AG04450 (cell line): Measurements from ENCODE around the gene FOXO3B. TPM values are rescaled to one million over a fixed set of nuclear protein-coding genes. Genes with fewer than 3 reads are reported as not detected.
"Not testable (repeated sequence)": the region's sequence is repeated elsewhere in the genome, so short reads cannot be mapped to it uniquely, and the experiment has no call there.

ENCODE experiments used
- CTCF ChIA-PET: fragments of 300-600, 350-600 bp; formaldehyde crosslinking; extraction: SDS; loops from one replicate; lab custom pipeline; 2022; ENCODE audit warnings: antibody characterized with exemption, inconsistent platforms; lab: Charles Lee
- POLR2A ChIA-PET: fragments of 350-600 bp; formaldehyde crosslinking; extraction: SDS; loops from one replicate; lab custom pipeline; 2021; ENCODE audit warnings: antibody characterized with exemption, inconsistent platforms; lab: Yijun Ruan, JAX
- DNase-seq: peaks from one replicate; pipeline ENCODE4 v3.0.0-alpha.2; 2011; ENCODE audit warnings: low read depth, low spot score
- H3K27ac ChIP-seq: one replicate; pipeline ENCODE4 v1.5.1; 2012; ENCODE audit warnings: low read depth, low read length, control low read depth
- H3K27me3 ChIP-seq: one replicate; pipeline ENCODE4 v1.6.0; 2012; ENCODE audit warnings: low read length; ENCODE audit not compliant: control insufficient read depth, insufficient read depth
- H3K4me3 ChIP-seq: 2 replicates; pipeline ENCODE4 v1.5.1; 2011; ENCODE audit warnings: mild to moderate bottlenecking, low read depth, low read length, control low read depth
- H3K9me3 ChIP-seq: 2 replicates; pipeline ENCODE4 v1.5.1; 2012; ENCODE audit warnings: low read length; ENCODE audit not compliant: control insufficient read depth, insufficient read depth
- polyA minus RNA-seq: library from RNA; depleted of rRNA, polyadenylated mRNA; stranded (reverse); fragments of >200 nt; gene quantifications from 2 replicates; pipeline ENCODE4 v1.2.3, GENCODE V29; 2011; rRNA and poly(A)+ RNA removed
- polyA plus RNA-seq: library from polyadenylated mRNA; depleted of rRNA; stranded (reverse); fragments of >200 nt; gene quantifications from 2 replicates; pipeline ENCODE4 v1.2.3, GENCODE V29; 2011; rRNA removed
- TF ChIP-seq, protein P1 (sequence below): IDR thresholded peaks from 2 replicates; pipeline ENCODE4 v1.5.1; 2011; ENCODE audit warnings: low read depth, low read length, control low read depth, inconsistent platforms

Gene FOXO3B
- 4.0 and 4.8 TPM in 2 replicates for polyA plus RNA-seq
- polyA minus RNA-seq, result 9.8 and 9.9 TPM in 2 replicates

DNA sequence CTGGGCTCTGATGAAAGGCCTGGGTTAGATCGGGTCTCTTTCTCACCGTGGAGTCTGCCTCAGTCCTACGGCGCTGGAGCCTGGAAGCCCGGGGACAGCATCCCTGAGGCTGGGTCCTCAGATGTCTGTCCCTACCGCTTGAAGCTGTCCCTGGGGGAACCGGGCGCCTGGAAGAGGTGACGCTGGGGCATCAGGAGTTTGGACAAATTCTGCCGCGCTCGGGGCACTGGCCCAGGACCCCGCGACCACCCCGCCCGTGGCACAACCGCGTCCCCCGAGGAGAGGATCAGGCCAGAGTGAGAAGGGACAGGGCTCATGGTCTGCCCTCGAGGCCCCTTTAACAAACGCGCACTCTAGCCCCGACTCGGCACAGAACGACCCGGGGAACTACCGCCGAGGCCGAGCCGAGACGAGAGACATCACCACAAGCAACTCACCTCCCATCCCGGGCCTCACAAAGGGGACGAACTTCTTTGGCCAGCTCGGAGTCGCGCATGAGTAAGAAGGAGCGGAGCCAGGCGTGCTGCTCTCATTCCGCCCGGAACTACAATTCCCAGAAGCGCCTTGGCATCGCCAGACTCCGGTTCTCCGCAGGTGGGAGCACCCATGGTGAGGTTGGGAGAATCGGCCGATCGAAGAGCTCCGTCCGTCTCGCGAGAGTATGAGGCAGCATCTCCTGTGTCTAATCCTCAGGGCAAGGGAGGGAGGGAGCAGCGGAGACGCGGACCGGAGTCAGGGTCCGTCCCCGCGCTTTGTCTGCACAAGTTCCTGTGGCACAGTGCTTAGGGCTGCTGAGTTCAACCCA is at the start of gene FOXO3B:
TSS of gene FOXO3B (minus strand) at position 548 of the 805 bp plus-strand sequence. CDS start 663 bp downstream, outside the sequence.
- Histone ChIP-seq H3K27ac (peak within 1 kb of the TSS; percentile 21), H3K4me3 (peak within 1 kb of the TSS; percentile 64)
- POLR2A ChIA-PET, H3K9me3 ChIP-seq, H3K27me3 ChIP-seq, CTCF ChIA-PET: not testable (repeated sequence)
- peak; percentile 83 for DNase-seq

DNA sequence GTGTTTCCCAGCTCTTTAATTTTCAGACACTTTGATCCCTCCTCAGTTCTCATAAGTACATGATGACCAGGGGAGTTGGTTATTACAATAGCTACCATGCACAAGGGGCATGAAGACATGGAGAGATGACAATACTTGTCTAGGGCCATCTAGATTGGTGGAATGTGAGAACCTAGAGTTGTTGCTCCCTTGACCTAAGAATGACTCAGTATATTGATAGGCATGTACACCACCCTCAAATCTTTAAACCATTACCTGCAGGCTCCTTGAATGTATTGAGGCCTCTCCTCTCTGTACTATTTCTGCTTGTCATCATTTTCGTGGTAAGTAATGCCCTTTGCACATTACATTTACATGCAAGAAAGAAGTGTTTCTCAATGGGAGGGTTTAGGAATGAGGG is 41.4 kb upstream of the FOXO3B start:
- H3K27ac ChIP-seq, H3K27me3 ChIP-seq, H3K4me3 ChIP-seq, POLR2A ChIA-PET, H3K9me3 ChIP-seq, CTCF ChIA-PET, DNase-seq: not testable (repeated sequence)

DNA sequence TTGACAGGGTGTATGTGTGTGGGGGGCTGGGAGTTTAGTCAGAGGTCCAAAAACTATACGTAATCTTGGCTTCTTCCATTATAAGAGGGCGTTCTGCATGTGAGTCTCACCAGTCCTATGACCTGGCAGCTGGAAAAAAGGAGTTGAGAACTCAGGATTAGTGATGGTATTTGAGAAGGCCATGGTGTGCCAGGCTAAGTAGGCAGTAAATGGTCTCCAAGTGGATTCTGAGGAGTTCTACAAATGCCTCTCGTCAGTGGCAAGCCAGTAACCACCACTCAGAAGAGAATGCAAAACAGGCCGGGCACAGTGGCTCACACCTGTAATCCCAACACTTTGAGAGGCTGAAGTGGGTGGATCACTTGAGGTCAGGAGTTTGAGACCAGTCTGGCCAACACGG is 40.5 kb upstream of the FOXO3B start:
- H3K27ac ChIP-seq, H3K4me3 ChIP-seq, CTCF ChIA-PET, H3K27me3 ChIP-seq, POLR2A ChIA-PET, DNase-seq, H3K9me3 ChIP-seq: not testable (repeated sequence)

DNA sequence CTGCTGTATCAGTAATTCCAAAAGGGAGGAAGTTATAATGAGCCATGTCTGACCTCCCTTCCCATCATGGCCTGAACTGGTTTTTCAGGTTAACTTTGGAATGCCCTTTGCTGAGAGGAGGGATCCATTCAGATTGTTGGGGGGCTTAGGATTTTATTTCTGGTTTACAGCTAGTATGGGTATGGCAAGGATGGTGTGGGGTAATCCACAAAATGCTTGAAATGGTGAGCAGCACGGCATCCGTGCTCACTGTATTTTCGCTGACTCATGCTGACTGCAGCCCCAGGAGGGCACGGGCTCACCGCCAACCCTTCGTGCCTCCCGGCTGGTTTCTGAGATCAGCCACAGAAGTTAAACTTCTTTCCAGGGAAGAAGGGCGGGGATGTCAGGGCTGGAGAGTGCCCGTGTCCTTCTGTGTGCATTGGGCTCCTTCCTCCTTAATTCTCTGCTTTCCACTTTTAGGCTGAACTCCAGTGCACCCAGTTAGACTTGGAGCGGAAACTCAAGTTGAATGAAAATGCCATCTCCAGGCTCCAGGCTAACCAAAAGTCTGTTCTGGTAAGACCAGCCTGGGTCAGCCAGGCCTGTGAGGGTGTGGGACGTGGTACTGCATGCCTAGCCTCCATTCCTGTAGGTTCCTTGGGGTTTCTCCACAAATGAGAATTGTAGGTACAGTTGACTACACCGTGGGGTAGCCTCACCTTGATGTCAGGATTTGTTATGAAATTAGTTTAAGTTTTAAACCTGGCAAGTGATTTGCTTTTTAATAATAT is 39.8 kb upstream of the FOXO3B start:
- H3K27me3 ChIP-seq, DNase-seq, H3K4me3 ChIP-seq, H3K9me3 ChIP-seq, CTCF ChIA-PET, POLR2A ChIA-PET: not testable (repeated sequence)
- peak overlapping the region; percentile 47 for H3K27ac ChIP-seq

DNA sequence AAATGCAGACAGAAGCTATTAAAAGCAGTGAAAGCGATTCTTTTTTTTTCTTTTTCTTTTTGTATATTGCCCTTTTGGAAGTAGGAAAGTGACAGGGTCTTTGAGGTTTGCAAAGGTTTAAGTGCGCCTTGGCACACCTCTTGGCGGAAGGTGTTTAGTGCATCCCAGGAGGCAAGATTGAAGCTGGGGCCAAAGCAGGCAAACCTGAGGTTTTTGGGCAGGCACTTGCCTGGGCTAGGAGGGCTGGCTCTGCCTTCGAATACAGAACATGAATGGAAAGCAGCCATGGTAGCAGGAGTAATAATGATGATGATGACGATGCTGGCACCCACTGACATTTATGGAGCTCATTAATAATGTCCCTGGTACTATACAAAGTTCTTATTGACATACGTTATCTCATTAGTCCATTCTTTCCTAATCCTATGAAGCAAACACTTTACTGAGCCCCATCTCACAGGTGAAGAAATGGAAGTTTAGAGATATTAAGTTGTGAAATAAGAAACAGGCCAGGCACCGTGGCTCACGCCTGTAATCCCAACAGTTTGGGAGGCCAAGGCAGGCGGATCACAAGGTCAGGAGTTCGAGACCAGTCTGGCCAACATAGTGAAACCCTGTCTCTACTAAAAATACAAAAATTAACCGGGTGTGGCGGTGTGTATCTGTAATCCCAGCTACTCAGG is 37.5 kb upstream of the FOXO3B start:
- H3K27ac ChIP-seq, H3K9me3 ChIP-seq, DNase-seq, POLR2A ChIA-PET, H3K4me3 ChIP-seq, H3K27me3 ChIP-seq, CTCF ChIA-PET: not testable (repeated sequence)

DNA sequence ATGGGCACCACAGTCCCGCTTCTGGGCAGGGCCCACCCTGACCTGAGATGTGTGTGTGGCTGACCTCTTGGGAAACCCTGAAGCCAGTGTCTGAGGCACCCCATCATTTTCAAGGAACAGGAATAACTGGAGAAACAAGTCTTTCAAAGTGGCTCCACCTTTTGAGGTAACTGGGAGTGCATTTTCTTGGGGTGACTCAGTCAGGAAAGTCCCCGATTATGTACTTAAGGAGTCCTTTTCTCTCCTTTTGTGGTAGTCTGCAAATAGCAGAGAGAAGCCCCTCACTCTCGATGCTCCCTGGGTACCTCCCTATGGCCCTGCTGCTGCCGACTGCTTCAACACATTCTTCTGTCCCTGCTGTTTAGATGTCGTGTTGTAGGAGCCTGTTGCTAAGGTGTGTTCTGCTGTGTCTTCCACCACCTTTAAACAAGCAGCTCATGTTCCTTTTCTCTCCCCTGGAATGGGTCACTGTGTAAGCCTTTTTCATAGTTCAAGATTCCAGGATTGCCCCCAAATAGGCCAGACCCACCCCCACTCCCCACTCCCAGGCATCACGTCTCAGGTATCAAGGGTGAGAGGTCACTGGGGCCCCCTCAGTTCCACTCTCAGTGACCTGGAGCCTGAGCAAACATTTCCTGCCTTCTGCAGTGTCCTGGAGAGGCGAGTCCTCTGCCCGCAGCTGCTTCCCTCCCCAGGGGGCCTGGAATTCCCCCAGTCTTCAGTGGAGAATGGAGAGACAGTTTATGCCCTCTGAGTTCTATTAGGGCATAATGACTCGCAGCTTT is 36.7 kb upstream of the FOXO3B start:
- H3K4me3 ChIP-seq, H3K27ac ChIP-seq, CTCF ChIA-PET, POLR2A ChIA-PET, DNase-seq, H3K9me3 ChIP-seq, H3K27me3 ChIP-seq: not testable (repeated sequence)

DNA sequence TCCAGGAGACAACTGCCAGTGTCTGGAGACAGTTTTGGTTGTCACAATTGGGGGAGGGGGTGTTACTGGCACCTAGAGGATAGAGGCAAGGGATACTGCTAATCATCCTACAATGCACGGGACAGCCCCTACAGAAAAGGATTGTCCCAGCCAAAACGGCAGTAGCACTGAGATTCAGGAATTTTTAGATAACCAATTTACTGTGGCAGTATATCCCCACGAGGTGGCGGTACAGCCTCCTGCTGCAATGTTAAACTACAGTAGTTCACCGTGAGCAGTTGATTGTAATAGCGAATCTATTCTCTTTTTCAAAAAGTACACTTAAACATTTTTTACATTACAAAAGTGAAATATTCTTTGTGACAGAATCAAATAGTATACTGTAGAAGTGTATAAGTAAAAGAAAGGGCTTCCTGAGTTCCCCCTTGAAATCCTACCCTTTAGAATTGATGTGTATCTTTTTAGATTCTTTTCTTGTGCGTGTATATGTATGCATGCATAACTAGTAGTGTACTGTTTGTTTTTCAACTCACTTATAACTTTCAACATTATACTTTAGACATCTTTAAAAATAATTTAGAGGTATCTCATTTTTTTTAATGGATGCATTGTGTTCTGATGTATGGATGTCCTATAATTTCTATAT is 30.4 kb upstream of the FOXO3B start:
- H3K4me3 ChIP-seq, POLR2A ChIA-PET: not testable (repeated sequence)

DNA sequence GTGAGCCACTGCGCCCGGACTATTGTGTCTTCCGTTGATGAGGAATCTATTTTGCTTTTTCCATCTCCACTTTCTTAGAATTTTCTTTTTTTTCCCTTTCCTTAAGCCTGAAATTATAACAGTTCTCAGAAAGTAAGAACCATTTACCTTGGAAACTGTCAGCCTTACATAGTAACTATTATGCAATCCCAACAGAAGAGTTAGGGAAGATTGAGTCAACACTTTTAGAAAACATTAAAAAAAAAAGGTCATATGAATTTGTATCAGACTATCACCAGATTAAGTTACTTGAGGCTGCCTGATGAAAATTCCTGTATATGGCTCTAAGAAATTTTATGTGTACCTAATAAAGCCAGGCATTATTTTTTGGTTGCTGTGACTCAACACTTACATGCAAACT is 26.1 kb upstream of the FOXO3B start:
- H3K27me3 ChIP-seq, DNase-seq, H3K4me3 ChIP-seq, POLR2A ChIA-PET, H3K27ac ChIP-seq, H3K9me3 ChIP-seq, CTCF ChIA-PET: not testable (repeated sequence)

More for the DNA sequence above, 30.4 kb upstream of the FOXO3B start:
- H3K9me3 ChIP-seq, H3K27me3 ChIP-seq, CTCF ChIA-PET, DNase-seq, H3K27ac ChIP-seq: not testable (repeated sequence)
- TF ChIP-seq, protein P1, sequence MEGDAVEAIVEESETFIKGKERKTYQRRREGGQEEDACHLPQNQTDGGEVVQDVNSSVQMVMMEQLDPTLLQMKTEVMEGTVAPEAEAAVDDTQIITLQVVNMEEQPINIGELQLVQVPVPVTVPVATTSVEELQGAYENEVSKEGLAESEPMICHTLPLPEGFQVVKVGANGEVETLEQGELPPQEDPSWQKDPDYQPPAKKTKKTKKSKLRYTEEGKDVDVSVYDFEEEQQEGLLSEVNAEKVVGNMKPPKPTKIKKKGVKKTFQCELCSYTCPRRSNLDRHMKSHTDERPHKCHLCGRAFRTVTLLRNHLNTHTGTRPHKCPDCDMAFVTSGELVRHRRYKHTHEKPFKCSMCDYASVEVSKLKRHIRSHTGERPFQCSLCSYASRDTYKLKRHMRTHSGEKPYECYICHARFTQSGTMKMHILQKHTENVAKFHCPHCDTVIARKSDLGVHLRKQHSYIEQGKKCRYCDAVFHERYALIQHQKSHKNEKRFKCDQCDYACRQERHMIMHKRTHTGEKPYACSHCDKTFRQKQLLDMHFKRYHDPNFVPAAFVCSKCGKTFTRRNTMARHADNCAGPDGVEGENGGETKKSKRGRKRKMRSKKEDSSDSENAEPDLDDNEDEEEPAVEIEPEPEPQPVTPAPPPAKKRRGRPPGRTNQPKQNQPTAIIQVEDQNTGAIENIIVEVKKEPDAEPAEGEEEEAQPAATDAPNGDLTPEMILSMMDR, result peak; percentile 53

DNA sequence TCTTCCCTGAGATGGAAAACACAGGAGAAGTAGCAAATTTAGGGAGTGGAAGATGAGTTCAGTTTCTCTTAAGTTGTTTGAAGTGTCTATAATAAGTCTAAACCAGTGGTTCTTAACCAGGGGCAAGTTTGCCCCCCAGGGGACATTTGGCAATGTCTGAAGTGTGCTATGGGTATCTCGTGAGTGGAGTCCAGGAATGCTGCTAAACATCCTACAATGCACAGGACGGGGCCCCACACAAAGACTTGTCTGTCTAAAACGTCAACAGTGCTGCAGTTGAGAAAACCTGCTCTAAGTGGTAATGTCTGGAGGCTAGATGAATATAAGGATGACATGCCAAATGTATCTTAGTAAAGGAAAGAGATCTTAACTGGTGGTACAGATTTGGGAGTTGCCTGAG is 23.8 kb upstream of the FOXO3B start:
- H3K9me3 ChIP-seq, H3K27ac ChIP-seq, DNase-seq, CTCF ChIA-PET, H3K4me3 ChIP-seq, H3K27me3 ChIP-seq, POLR2A ChIA-PET: not testable (repeated sequence)
